Sigmoid colon (tissue), 7 donors: ENCODE results near the gene SLFN14. TPM values are rescaled to one million over a fixed set of nuclear protein-coding genes. Genes with fewer than 3 reads are reported as not detected.

Experiments used
- DNase-seq: peaks from one replicate; pipeline ENCODE4 v3.0.0-alpha.2; 2019
- H3K27ac ChIP-seq, 4 donors: fragments of 200-600 bp; sonication (generic); one replicate each; pipeline ENCODE4 v1.5.1; 2016 to 2019; ENCODE audit warnings: mild to moderate bottlenecking in 1 of 4
- H3K27me3 ChIP-seq, 3 donors: fragments of 200-600 bp; sonication (generic); one replicate each; pipeline ENCODE4 v1.5.1; 2019; ENCODE audit warnings: mild to moderate bottlenecking in 1 of 3
- H3K36me3 ChIP-seq, 4 donors: fragments of 200-600 bp; sonication (generic); one replicate each; pipeline ENCODE4 v1.5.1; 2016 to 2019
- H3K4me1 ChIP-seq, 4 donors: fragments of 200-600 bp; sonication (generic); one replicate each; pipeline ENCODE4 v1.5.1; 2017 to 2019
- H3K4me3 ChIP-seq, 4 donors: fragments of 200-600 bp; sonication (generic); one replicate each; pipeline ENCODE4 v1.5.1; 2017 to 2019; ENCODE audit warnings: mild to moderate bottlenecking in 2 of 4, moderate library complexity in 1 of 4
- H3K9me3 ChIP-seq, 4 donors: fragments of 200-600 bp in 3 of 4; sonication (generic) in 3 of 4; one replicate each; pipeline versions ENCODE4 v1.5.1 to v1.6.1; 2013 to 2019
- EP300 ChIP-seq, 4 donors: sonication (generic); formaldehyde crosslinking; IDR thresholded peaks; one replicate each; pipeline ENCODE4 v1.6.1; 2017; ENCODE audit warnings: antibody characterized with exemption in 4 of 4
- POLR2A ChIP-seq, 2 donors: fragments of 450-650 bp; IDR thresholded peaks; one replicate each; pipeline ENCODE4 v1.6.1; 2016; ENCODE audit warnings: antibody characterized with exemption in 2 of 2, mild to moderate bottlenecking in 2 of 2, moderate library complexity in 2 of 2
- POLR2AphosphoS5 ChIP-seq, 4 donors: sonication (generic); formaldehyde crosslinking; IDR thresholded peaks; one replicate each; pipeline ENCODE4 v1.6.1; 2017; ENCODE audit warnings: antibody characterized with exemption in 4 of 4
- WGBS, 2 donors: extraction: QIAGEN DNeasy Blood & Tissue Kit; methylation state at CpG; one replicate each; pipeline ENCODE4 v1.1.7; 2013; 5-methylcytosine and 5-hydroxymethylcytosine counted together
- intact Hi-C: fragments of 100-400 bp; cut with DNase I; formaldehyde crosslinking; loops from one replicate; pipeline ENCODE4 v1.15.1; 2023
- polyA plus RNA-seq, 3 donors: library from polyadenylated mRNA; stranded (reverse); fragments of 200-250 nt; gene quantifications; one replicate each; pipeline ENCODE4 v1.2.3, GENCODE V29; 2013
- total RNA-seq, 4 donors: library from RNA; depleted of rRNA; stranded (reverse); fragments of >200 nt; gene quantifications; one replicate each; pipeline ENCODE4 v1.1.0, GENCODE V29; 2016
- TF ChIP-seq, protein P1 (sequence below), 4 experiments: fragments of 450-650 bp in 3 of 4; fragments of 200-600 bp in 1 of 4; IDR thresholded peaks; one replicate each; pipeline ENCODE4 v1.5.1; 2016 to 2019; ENCODE audit warnings: antibody characterized with exemption in 4 of 4, mild to moderate bottlenecking in 3 of 4, moderate library complexity in 2 of 4
- donor health status: healthy with polysubstance abuse.
- donor health status: Bipolar disorder and iron deficiency.
- donor health status: healthy.

Gene SLFN14
- total and polyA plus RNA-seq, 7 donors = not detected

DNA sequence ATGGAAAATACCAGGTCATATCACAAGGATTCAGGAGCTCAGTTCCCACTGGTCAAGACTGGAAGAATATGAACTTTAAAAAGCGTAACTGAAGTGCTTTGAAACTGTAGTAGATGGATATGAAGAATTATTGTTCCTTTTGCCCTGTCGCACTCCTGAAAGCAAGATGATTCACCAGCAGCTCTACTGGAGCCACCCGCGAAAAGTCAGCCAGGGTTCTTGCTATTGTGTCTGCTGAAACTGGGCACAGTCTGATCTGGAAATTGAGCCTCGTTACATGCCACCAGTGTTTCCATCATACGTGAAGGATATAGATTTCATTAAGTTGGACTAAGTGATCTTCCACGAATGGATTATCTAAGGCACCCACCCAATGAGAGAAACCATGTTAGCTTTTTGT is 43.1 kb upstream of the SLFN14 start:
- TF ChIP-seq POLR2AphosphoS5 (IDR thresholded peaks at IDR 0.05) = no peak
- TF ChIP-seq EP300 (IDR thresholded peaks at IDR 0.05) = no peak
- TF ChIP-seq, protein P1, sequence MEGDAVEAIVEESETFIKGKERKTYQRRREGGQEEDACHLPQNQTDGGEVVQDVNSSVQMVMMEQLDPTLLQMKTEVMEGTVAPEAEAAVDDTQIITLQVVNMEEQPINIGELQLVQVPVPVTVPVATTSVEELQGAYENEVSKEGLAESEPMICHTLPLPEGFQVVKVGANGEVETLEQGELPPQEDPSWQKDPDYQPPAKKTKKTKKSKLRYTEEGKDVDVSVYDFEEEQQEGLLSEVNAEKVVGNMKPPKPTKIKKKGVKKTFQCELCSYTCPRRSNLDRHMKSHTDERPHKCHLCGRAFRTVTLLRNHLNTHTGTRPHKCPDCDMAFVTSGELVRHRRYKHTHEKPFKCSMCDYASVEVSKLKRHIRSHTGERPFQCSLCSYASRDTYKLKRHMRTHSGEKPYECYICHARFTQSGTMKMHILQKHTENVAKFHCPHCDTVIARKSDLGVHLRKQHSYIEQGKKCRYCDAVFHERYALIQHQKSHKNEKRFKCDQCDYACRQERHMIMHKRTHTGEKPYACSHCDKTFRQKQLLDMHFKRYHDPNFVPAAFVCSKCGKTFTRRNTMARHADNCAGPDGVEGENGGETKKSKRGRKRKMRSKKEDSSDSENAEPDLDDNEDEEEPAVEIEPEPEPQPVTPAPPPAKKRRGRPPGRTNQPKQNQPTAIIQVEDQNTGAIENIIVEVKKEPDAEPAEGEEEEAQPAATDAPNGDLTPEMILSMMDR (IDR thresholded peaks at IDR 0.05) = no peak
- TF ChIP-seq POLR2A (IDR thresholded peaks at IDR 0.05) = no peak
- peaks cover 0 to 24% (median 12%) of the 10 kb centered on the region in 4 donors for H3K4me1 ChIP-seq
- no peak overlapping the region for H3K4me3 ChIP-seq
- no peak for DNase-seq
- H3K36me3 ChIP-seq = peaks cover 5 to 75% (median 19%) of the 10 kb centered on the region in 4 donors
- no peaks in the 10 kb centered on the region for H3K9me3 ChIP-seq
- intact Hi-C loops = no loop called here
- WGBS, 2 donors = 89 to 97% methylated on average over 7 of the region's 7 CpGs
- H3K27ac ChIP-seq = no peak overlapping the region
- no peaks in the 10 kb centered on the region for H3K27me3 ChIP-seq

DNA sequence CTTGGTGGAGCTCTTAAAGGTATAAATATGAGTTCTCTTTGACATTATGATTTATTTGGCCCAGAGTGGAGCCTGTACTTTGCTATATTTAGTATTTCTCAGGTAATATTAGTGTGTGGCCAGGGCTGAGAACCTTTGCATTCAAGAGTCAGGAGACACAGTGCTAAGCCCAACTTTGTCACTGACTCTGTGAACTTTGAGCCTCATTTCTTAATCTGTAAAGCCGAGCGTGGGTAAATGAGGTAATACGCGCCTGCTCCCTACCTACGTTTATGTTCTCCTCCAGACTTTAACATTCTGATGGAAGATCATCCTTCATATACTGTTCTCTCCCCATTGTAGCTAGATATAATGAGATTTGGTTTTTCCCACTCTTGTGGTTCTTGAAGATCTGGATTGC is 37.0 kb upstream of the SLFN14 start:
- H3K4me3 ChIP-seq = no peak overlapping the region
- peaks cover 10 to 86% (median 28%) of the 10 kb centered on the region in 4 donors for H3K36me3 ChIP-seq
- no peak overlapping the region for H3K27ac ChIP-seq
- intact Hi-C loops = no loop called here
- 65 to 76% methylated on average over 5 of the region's 5 CpGs for WGBS, 2 donors
- no peak for TF ChIP-seq POLR2A (IDR thresholded peaks at IDR 0.05)
- TF ChIP-seq, protein P1 (IDR thresholded peaks at IDR 0.05) = no peak
- TF ChIP-seq POLR2AphosphoS5 (IDR thresholded peaks at IDR 0.05) = no peak
- no peak for TF ChIP-seq EP300 (IDR thresholded peaks at IDR 0.05)
- H3K27me3 ChIP-seq = no peaks in the 10 kb centered on the region
- no peaks in the 10 kb centered on the region for H3K9me3 ChIP-seq
- H3K4me1 ChIP-seq = peaks cover 0 to under 1% (median 0%) of the 10 kb centered on the region in 4 donors
- DNase-seq = no peak

DNA sequence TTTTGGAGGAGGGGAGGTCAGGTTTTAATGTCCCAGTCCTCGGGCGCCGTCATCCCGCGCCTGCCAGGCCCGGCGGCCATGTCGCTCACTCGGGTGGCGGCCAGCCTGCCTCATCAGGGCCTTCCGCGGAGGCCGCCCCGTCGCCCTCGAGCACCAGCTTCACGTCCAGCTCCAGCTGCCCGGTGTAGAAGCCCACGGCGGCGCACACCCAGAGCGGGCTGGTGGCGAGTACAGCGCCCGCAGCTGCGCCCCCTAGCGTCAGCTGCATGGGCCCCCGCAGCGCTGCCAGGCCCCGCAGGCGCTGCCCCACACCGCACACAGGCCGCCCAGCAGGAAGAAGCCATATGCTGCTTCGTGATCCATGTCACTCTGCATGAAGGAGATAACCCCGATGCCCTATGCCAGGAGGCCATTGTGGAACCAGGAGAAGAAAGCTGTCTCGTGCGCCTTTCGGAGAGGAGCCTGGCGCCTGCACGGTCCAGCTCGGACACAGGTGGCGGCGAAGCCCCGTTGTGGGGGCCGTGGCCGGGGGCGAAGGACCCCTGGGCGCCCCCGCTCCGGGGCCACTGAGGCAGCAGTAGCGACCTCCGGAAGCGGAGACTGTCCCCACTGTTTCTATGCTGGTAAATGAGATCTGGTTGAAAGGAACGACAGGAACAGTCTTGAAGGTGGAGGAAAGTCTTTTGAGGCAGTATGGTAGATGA is 36.1 kb upstream of the SLFN14 start:
- H3K27ac ChIP-seq = no peak overlapping the region
- no peak overlapping the region for H3K4me3 ChIP-seq
- TF ChIP-seq EP300 (IDR thresholded peaks at IDR 0.05) (no peak), POLR2A (IDR thresholded peaks at IDR 0.05) (no peak), POLR2AphosphoS5 (IDR thresholded peaks at IDR 0.05) (no peak)
- TF ChIP-seq, protein P1 (IDR thresholded peaks at IDR 0.05) = no peak
- DNase-seq = no peak
- intact Hi-C loops = no loop called here
- no peaks in the 10 kb centered on the region for H3K27me3 ChIP-seq
- WGBS, 2 donors = 94 to 95% methylated on average over 54 of the region's 54 CpGs
- peaks cover 10 to 77% (median 28%) of the 10 kb centered on the region in 4 donors for H3K36me3 ChIP-seq
- peaks cover 0 to 10% (median 2%) of the 10 kb centered on the region in 4 donors for H3K4me1 ChIP-seq
- no peaks in the 10 kb centered on the region for H3K9me3 ChIP-seq

DNA sequence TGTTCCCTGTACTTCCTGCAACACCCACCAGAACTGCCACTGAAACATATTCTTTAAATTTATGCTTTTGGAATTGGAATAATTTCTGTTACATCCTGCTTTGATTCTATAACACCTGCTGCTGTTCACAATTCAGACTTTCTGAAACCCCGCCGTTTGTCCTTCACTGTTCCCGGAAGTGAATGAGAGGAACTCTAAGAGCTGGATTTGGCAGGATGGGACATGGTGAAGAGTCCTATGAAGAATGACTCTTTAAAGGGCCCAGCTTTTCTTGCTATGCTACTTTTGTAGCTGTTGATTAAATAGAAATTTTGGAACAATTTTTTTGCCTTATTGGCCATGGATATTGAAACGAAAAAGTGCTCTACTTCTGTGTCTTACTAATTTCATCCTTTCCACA is 35.5 kb upstream of the SLFN14 start:
- no peaks in the 10 kb centered on the region for H3K9me3 ChIP-seq
- no peak overlapping the region for H3K27ac ChIP-seq
- 89 to 92% methylated on average over 4 of the region's 4 CpGs for WGBS, 2 donors
- no peak overlapping the region for H3K4me3 ChIP-seq
- DNase-seq = no peak
- peaks cover 0 to 15% (median 5%) of the 10 kb centered on the region in 4 donors for H3K4me1 ChIP-seq
- H3K27me3 ChIP-seq = no peaks in the 10 kb centered on the region
- peaks cover 10 to 71% (median 26%) of the 10 kb centered on the region in 4 donors for H3K36me3 ChIP-seq
- TF ChIP-seq POLR2AphosphoS5 (IDR thresholded peaks at IDR 0.05) (no peak), EP300 (IDR thresholded peaks at IDR 0.05) (no peak), POLR2A (IDR thresholded peaks at IDR 0.05) (no peak)
- TF ChIP-seq, protein P1 (IDR thresholded peaks at IDR 0.05) = no peak
- intact Hi-C loops = no loop called here
